HepG2 (cell line): ENCODE results near the gene SDCCAG8. TPM values are rescaled to one million over a fixed set of nuclear protein-coding genes. Genes with fewer than 3 reads are reported as not detected.

Experiments used
- ATAC-seq: fragments of 200-7000 bp; cut with Tn5 transposase; 3 replicates; pipeline ENCODE4 v1.9.1; 2020; ENCODE audit warnings: mild to moderate bottlenecking, moderate library complexity
- BruUV-seq: library from RNA; stranded (reverse); fragments of 400-500 nt; replicated peaks from 2 replicates; lab custom pipeline; 2021; lab: Mats Ljungman, UMichigan
- CTCF ChIA-PET: fragments of 300-600 bp; formaldehyde crosslinking; extraction: SDS; loops from one replicate; lab custom pipeline; 2021; ENCODE audit warnings: low total read pairs, inconsistent platforms, low intra/inter-chr PET ratio; lab: Yijun Ruan, JAX
- POLR2A ChIA-PET: fragments of 350-600 bp; sonication (Branson Sonifier 250); formaldehyde crosslinking; loops from one replicate; lab custom pipeline; 2020; ENCODE audit warnings: antibody characterized with exemption, inconsistent platforms; lab: Yijun Ruan, JAX
- DNase-seq: peaks from one replicate; pipeline ENCODE4 v3.0.0-alpha.2; 2015; ENCODE audit warnings: low spot score
- FAIRE-seq: peaks from 3 replicates; lab custom pipeline; 2011; peaks lifted over from hg19 to GRCh38; lab: Jason Lieb, UNC
- H2AFZ ChIP-seq: one replicate; pipeline ENCODE4 v1.6.1; 2011; ENCODE audit warnings: low read length, inconsistent platforms
- H3K27ac ChIP-seq: fragments of 300-600 bp; 3 replicates; pipeline ENCODE4 v1.8.0; 2011; ENCODE audit warnings: mixed run types, mild to moderate bottlenecking, mixed read lengths, low read length, inconsistent platforms; ENCODE audit not compliant: insufficient read depth; ENCODE audit errors: extremely low read length
- H3K27me3 ChIP-seq, 2 experiments: fragments of 200-600 bp in 1 of 2; 2 replicates in 1 of 2; 3 replicates in 1 of 2; pipeline versions ENCODE4 v1.6.0 to v1.8.0; 2011; ENCODE audit warnings: low read length in 2 of 2, mild to moderate bottlenecking in 2 of 2, moderate library complexity in 2 of 2, inconsistent platforms in 1 of 2; ENCODE audit not compliant: insufficient read depth in 2 of 2, control insufficient read depth in 1 of 2
- H3K36me3 ChIP-seq, 2 experiments: fragments of 200-600 bp in 1 of 2; replicated peaks in 1 of 2; 2 replicates in 1 of 2; 3 replicates in 1 of 2; pipeline versions ENCODE4 v1.5.1 to v1.8.0; 2011; ENCODE audit warnings: low read length in 2 of 2, inconsistent platforms in 1 of 2; ENCODE audit not compliant: insufficient read depth in 2 of 2, control insufficient read depth in 1 of 2
- H3K4me1 ChIP-seq: 2 replicates; pipeline ENCODE4 v1.5.1; 2012; ENCODE audit warnings: low read length, inconsistent platforms; ENCODE audit not compliant: insufficient read depth
- H3K4me2 ChIP-seq: 2 replicates; pipeline ENCODE4 v1.6.0; 2011; ENCODE audit warnings: low read depth, low read length, inconsistent platforms
- H3K4me3 ChIP-seq, 3 experiments: fragments of 200-600 bp in 1 of 3; sonication (generic), shearing (Covaris generic) in 1 of 3; replicated peaks in 1 of 3; 2 replicates each; pipeline ENCODE4 v1.5.1; 2011 to 2016; ENCODE audit warnings: low read length in 3 of 3, inconsistent platforms in 2 of 3, low read depth in 2 of 3, mild to moderate bottlenecking in 2 of 3, control low read depth in 1 of 3, mixed read lengths in 1 of 3; ENCODE audit not compliant: insufficient read depth in 1 of 3
- H3K79me2 ChIP-seq: one replicate; pipeline ENCODE4 v1.6.1; 2011; ENCODE audit warnings: low read length, inconsistent platforms; ENCODE audit not compliant: insufficient read depth
- H3K9ac ChIP-seq: 2 replicates; pipeline ENCODE4 v1.6.0; 2011; ENCODE audit warnings: mild to moderate bottlenecking, low read depth, low read length, inconsistent platforms; ENCODE audit not compliant: insufficient read depth
- H3K9me3 ChIP-seq: 2 replicates; pipeline ENCODE4 v1.5.1; 2012; ENCODE audit warnings: mild to moderate bottlenecking, low read length
- H4K20me1 ChIP-seq: 2 replicates; pipeline ENCODE4 v1.6.0; 2011; ENCODE audit warnings: inconsistent platforms, mild to moderate bottlenecking, low read length, moderate library complexity; ENCODE audit not compliant: insufficient read depth
- CREM ChIP-seq, 2 experiments: sonication (generic) in 1 of 2; formaldehyde crosslinking in 1 of 2; IDR thresholded peaks; 2 replicates each; pipeline versions ENCODE4 v1.4.0 to v1.6.1; 2016 to 2020; ENCODE audit warnings: antibody characterized with exemption in 1 of 2, mild to moderate bottlenecking in 1 of 2, missing genetic modification reagents in 1 of 2
- FOXP4 ChIP-seq: sonication (generic); formaldehyde crosslinking; IDR thresholded peaks from 2 replicates; pipeline ENCODE4 v1.4.0; 2020; ENCODE audit warnings: missing genetic modification reagents
- HDAC6 ChIP-seq: fragments of 200-600 bp; sonication (generic); IDR thresholded peaks from 2 replicates; pipeline ENCODE4 v1.7.0; 2017; ENCODE audit warnings: mild to moderate bottlenecking, antibody characterized with exemption, low read length, low read depth
- IRX3 ChIP-seq: sonication (generic); formaldehyde crosslinking; IDR thresholded peaks from 2 replicates; pipeline ENCODE4 v1.8.1; 2023; ENCODE audit warnings: mild to moderate bottlenecking, low read depth, missing genetic modification reagents, borderline replicate concordance
- NFIB ChIP-seq: sonication (generic); formaldehyde crosslinking; IDR thresholded peaks from 2 replicates; pipeline ENCODE4 v1.9.0; 2021; ENCODE audit warnings: missing genetic modification reagents, mild to moderate bottlenecking, borderline replicate concordance
- SAP130 ChIP-seq: IDR thresholded peaks from 2 replicates; pipeline ENCODE4 v1.6.1; 2016; ENCODE audit warnings: low read depth
- TBL1XR1 ChIP-seq: fragments of 150-350 bp; IDR thresholded peaks from 2 replicates; pipeline ENCODE4 v1.6.1; 2014; ENCODE audit warnings: borderline replicate concordance, low read length; ENCODE audit not compliant: partially characterized antibody
- TCF7L2 ChIP-seq: IDR thresholded peaks from 2 replicates; pipeline ENCODE4 v1.6.1; 2011; ENCODE audit warnings: mild to moderate bottlenecking, low read depth, low read length, moderate library complexity
- XRCC5 ChIP-seq: fragments of 200-400 bp; formaldehyde crosslinking; optimal IDR thresholded peaks from 2 replicates; pipeline ENCODE3; 2017; ENCODE audit warnings: mild to moderate bottlenecking, low read length
- ZNF124 ChIP-seq: sonication (generic); formaldehyde crosslinking; IDR thresholded peaks from 2 replicates; pipeline ENCODE4 v1.4.0; 2020; ENCODE audit warnings: missing genetic modification reagents
- ZNF160 ChIP-seq: sonication (generic); formaldehyde crosslinking; IDR thresholded peaks from 2 replicates; pipeline ENCODE4 v1.8.0; 2022; ENCODE audit warnings: mild to moderate bottlenecking, inconsistent platforms, missing genetic modification reagents
- ZNF354B ChIP-seq: sonication (generic); formaldehyde crosslinking; IDR thresholded peaks from 2 replicates; pipeline ENCODE4 v1.8.0; 2022; ENCODE audit warnings: mild to moderate bottlenecking, missing genetic modification reagents
- ZNF460 ChIP-seq: sonication (generic); formaldehyde crosslinking; IDR thresholded peaks from 2 replicates; pipeline ENCODE4 v1.5.1; 2020; ENCODE audit warnings: missing genetic modification reagents, mild to moderate bottlenecking, borderline replicate concordance
- ZNF660 ChIP-seq: sonication (generic); formaldehyde crosslinking; IDR thresholded peaks from 2 replicates; pipeline ENCODE4 v1.5.1; 2020; ENCODE audit warnings: mild to moderate bottlenecking, low read depth, missing genetic modification reagents, borderline replicate concordance
- WGBS: methylation state at CpG from one replicate; pipeline ENCODE4 v1.1.6; 2017; ENCODE audit warnings: low lambda C conversion rate; 5-methylcytosine and 5-hydroxymethylcytosine counted together
- in situ Hi-C: cut with HindIII; loops from 2 replicates; pipeline ENCODE4 v1.10.0; 2017; ENCODE audit warnings: low pct_unique_long_range_greater_than_20kb; ENCODE audit not compliant: extremely low pct_ligation_motif_present
- intact Hi-C: fragments of 100-400 bp; cut with micrococcal nuclease; formaldehyde crosslinking; loops from one replicate; pipeline ENCODE4 v1.10.0; 2022; ENCODE audit not compliant: unreplicated experiment
- polyA plus RNA-seq, 8 experiments: library from polyadenylated mRNA; depleted of rRNA in 3 of 8; stranded (reverse) in 7 of 8; unstranded in 1 of 8; fragments of >200 nt; fragmentation: Illumina TruSeq in 4 of 8; extraction: Trizol in 4 of 8; gene quantifications; 2 replicates each; pipeline versions ENCODE4 v1.2.1 to v1.2.3, GENCODE V29; 2011 to 2016; ENCODE audit warnings: low read depth in 4 of 8, missing spikeins in 1 of 8, mixed read lengths in 1 of 8; ENCODE audit not compliant: insufficient read depth in 1 of 8
- total RNA-seq, 5 experiments: library from RNA; depleted of rRNA; stranded (reverse); fragments of >200 nt; fragmentation: Illumina TruSeq; extraction: Trizol; gene quantifications; 2 replicates each; pipeline ENCODE4 v1.2.3, GENCODE V29; 2016; ENCODE audit warnings: low read depth in 1 of 5

The SDCCAG8 gene
- total and polyA plus RNA-seq, 2 of the 13 experiments (the other 11 are each of a cell fraction or from before 2014, with no cell fraction given), result 9.5 to 13.4 TPM

GRCh38 chr1:243420946-243421685 lies 165.3 kb downstream of the SDCCAG8 start:
- BruUV-seq, result no TSS peak
- in situ Hi-C loops, result no loop called here
- Histone ChIP-seq H3K36me3 (no peaks in the 10 kb centered on the region), H3K4me3 (no peak overlapping the region), H3K27ac (no peak overlapping the region), H3K9ac (no peak overlapping the region), H3K4me2 (no peak overlapping the region), H3K4me1 (no peaks in the 10 kb centered on the region), H4K20me1 (no peaks in the 10 kb centered on the region), H2AFZ (no peak overlapping the region), H3K79me2 (no peaks in the 10 kb centered on the region), H3K27me3 (no peaks in the 10 kb centered on the region), H3K9me3 (no peaks in the 10 kb centered on the region)
- no peak for TF ChIP-seq ZNF460
- TF ChIP-seq HDAC6, result no peak
- no peak for TF ChIP-seq ZNF354B (CRISPR knock-in tag)
- no peak for TF ChIP-seq TBL1XR1
- TF ChIP-seq ZNF124 (CRISPR knock-in tag), result no peak
- no peak for TF ChIP-seq ZNF660 (CRISPR knock-in tag)
- no peak for TF ChIP-seq FOXP4 (CRISPR knock-in tag)
- TF ChIP-seq NFIB (CRISPR knock-in tag), result no peak
- no peak for TF ChIP-seq IRX3 (CRISPR knock-in tag)
- TF ChIP-seq ZNF160 (CRISPR knock-in tag), result no peak
- TF ChIP-seq CREM (IDR thresholded peaks at IDR 0.05), result no peak
- no peak for TF ChIP-seq CREM (CRISPR knock-in tag; IDR thresholded peaks at IDR 0.05)
- TF ChIP-seq XRCC5, result no peak
- no peak for TF ChIP-seq TCF7L2
- TF ChIP-seq SAP130 (CRISPR knock-in tag), result no peak
- FAIRE-seq (no peak), ATAC-seq (no peak), DNase-seq (no peak)
- ChIA-PET POLR2A (no interaction called here), CTCF (no interaction called here)
- WGBS, result 91% methylated on average over 15 of the region's 15 CpGs
- intact Hi-C loops, result no loop called here
